ELR (cell line): ENCODE measurements around the gene ANTKMT.
"Not testable (repeated sequence)": the region's sequence is repeated elsewhere in the genome, so short reads cannot be mapped to it uniquely, and the experiment has no call there.

Experiments
- DNase-seq: peaks from one replicate; pipeline ENCODE4 v3.0.0-alpha.2; 2015; ENCODE audit warnings: low read depth

Gene ANTKMT

GRCh38 chr16:728131-728889 lies 7.4 kb downstream of the ANTKMT start:
- peak; percentile 81 for DNase-seq

- no peak for DNase-seq
These were observed 8.2 kb downstream of the ANTKMT start for GRCh38 chr16:728890-729744.

GRCh38 chr16:729768-730665 lies 9.1 kb downstream of the ANTKMT start:
- DNase-seq, result no peak

GRCh38 chr16:730666-731509 lies 9.9 kb downstream of the ANTKMT start:
- no peak for DNase-seq

GRCh38 chr16:732332-732731 lies 11.4 kb downstream of the ANTKMT start:
- no peak for DNase-seq

GRCh38 chr16:732936-733335 lies 12.0 kb downstream of the ANTKMT start:
- DNase-seq, result peak; percentile 54

- DNase-seq, result peak; percentile 24
These were observed 12.6 kb downstream of the ANTKMT start for GRCh38 chr16:733382-734207.

- DNase-seq, result no peak
These were observed 13.4 kb downstream of the ANTKMT start for GRCh38 chr16:734208-734980.

GRCh38 chr16:734981-735881 lies 14.3 kb downstream of the ANTKMT start:
- DNase-seq, result no peak

GRCh38 chr16:735982-736453 lies 15.1 kb downstream of the ANTKMT start:
- DNase-seq, result no peak

GRCh38 chr16:736936-737481 lies 16.1 kb downstream of the ANTKMT start:
- no peak for DNase-seq

GRCh38 chr16:739560-740458 lies 18.9 kb downstream of the ANTKMT start:
- no peak for DNase-seq

GRCh38 chr16:740459-740763 lies 19.5 kb downstream of the ANTKMT start:
- no peak for DNase-seq

GRCh38 chr16:740764-741505 lies 20.0 kb downstream of the ANTKMT start, which contains the start of gene CIAO3:
CIAO3 (minus strand) TSS chr16:740997; CDS start chr16:740985, 12 bp downstream.
- DNase-seq, result peak; percentile 91

- DNase-seq, result no peak
These were observed 21.2 kb downstream of the ANTKMT start for GRCh38 chr16:741986-742629.

- not testable (repeated sequence) for DNase-seq
These were observed 21.9 kb downstream of the ANTKMT start for GRCh38 chr16:742894-743293.
